Activated CD8-positive, alpha-beta T cell treated with anti-CD3 and anti-CD28 coated beads for 36 hours (primary cell): ENCODE measurements around the gene MBNL1. TPM values are rescaled to one million over a fixed set of nuclear protein-coding genes. Genes with fewer than 3 reads are reported as not detected.
A peak's percentile ranks its signal among the peaks of the same experiment; 100 is the strongest.
"Not testable (repeated sequence)": the region's sequence is repeated elsewhere in the genome, so short reads cannot be mapped to it uniquely, and the experiment has no call there.

ENCODE experiments used
- ATAC-seq: fragments of 200-7000 bp; cut with Tn5 transposase; one replicate; pipeline ENCODE4 v1.10.0; 2021; ENCODE audit warnings: mild to moderate bottlenecking, moderate library complexity
- CTCF ChIA-PET: fragments of 350-600 bp; sonication (Branson Sonifier 250); formaldehyde crosslinking; loops from one replicate; lab custom pipeline; 2021; ENCODE audit warnings: antibody characterized with exemption; lab: Charles Lee
- POLR2A ChIA-PET: fragments of 350-600 bp; sonication (Branson Sonifier 250); formaldehyde crosslinking; loops from one replicate; lab custom pipeline; 2021; ENCODE audit warnings: antibody characterized with exemption; lab: Charles Lee
- DNase-seq: peaks from one replicate; pipeline ENCODE4 v3.0.0-alpha.2; 2020
- H3K27ac Mint-ChIP-seq: one replicate; pipeline ENCODE4 v1.8.0; 2021; ENCODE audit warnings: mild to moderate bottlenecking, mixed read lengths
- H3K27me3 Mint-ChIP-seq: one replicate; pipeline ENCODE4 v1.8.0; 2021; ENCODE audit warnings: mixed read lengths
- H3K36me3 Mint-ChIP-seq: one replicate; pipeline ENCODE4 v1.8.0; 2021; ENCODE audit warnings: low read depth, mixed read lengths
- H3K4me1 Mint-ChIP-seq: one replicate; pipeline ENCODE4 v1.8.0; 2021; ENCODE audit warnings: low read depth, mixed read lengths
- H3K4me3 Mint-ChIP-seq: one replicate; pipeline ENCODE4 v1.8.0; 2021; ENCODE audit warnings: mild to moderate bottlenecking, moderate library complexity, mixed read lengths
- H3K9me3 Mint-ChIP-seq: one replicate; pipeline ENCODE4 v1.8.0; 2021; ENCODE audit warnings: mixed read lengths
- CTCF ChIP-seq: fragments of 200-600 bp; IDR thresholded peaks from one replicate; pipeline ENCODE4 v1.8.0; 2022; ENCODE audit warnings: antibody characterized with exemption, mild to moderate bottlenecking
- intact Hi-C: fragments of 100-400 bp; cut with micrococcal nuclease; formaldehyde crosslinking; loops from one replicate; pipeline ENCODE4 v1.10.0; 2022
- total RNA-seq, 2 experiments: library from RNA; stranded (reverse); gene quantifications; one replicate each; pipeline ENCODE4 v1.2.3, GENCODE V29; 2021

Gene MBNL1
- total RNA-seq, 2 experiments from 2014 or later: 341 to 360 TPM

GRCh38 chr3:152364237-152364636, 95.5 kb downstream of the MBNL1 start:
- ChIA-PET POLR2A (no interaction called here), CTCF (interaction anchor here (0.6 to 1.1 kb wide), 3 partner anchors 11 to 46 kb away, joined by 3 read pairs; no protein-coding TSS in a partner anchor)
- ATAC-seq (peak; percentile 50), DNase-seq (no peak)
- no peak for TF ChIP-seq CTCF
- Mint-ChIP-seq H3K36me3 (peaks cover 75% of the 10 kb centered on the region), H3K4me1 (peaks cover 78% of the 10 kb centered on the region), H3K27me3 (no peaks in the 10 kb centered on the region), H3K27ac (peak overlapping the region; percentile 76), H3K4me3 (no peak overlapping the region), H3K9me3 (peaks cover 14% of the 10 kb centered on the region)
- intact Hi-C loops: no loop called here

GRCh38 chr3:152365126-152365525, 96.4 kb downstream of the MBNL1 start:
- H3K36me3 Mint-ChIP-seq: peaks cover 82% of the 10 kb centered on the region
- no peak overlapping the region for H3K4me3 Mint-ChIP-seq
- peaks cover 78% of the 10 kb centered on the region for H3K4me1 Mint-ChIP-seq
- ATAC-seq (no peak), DNase-seq (no peak)
- POLR2A ChIA-PET: no interaction called here
- H3K27ac Mint-ChIP-seq: peak overlapping the region; percentile 76
- intact Hi-C loops: no loop called here
- H3K9me3 Mint-ChIP-seq: peaks cover 14% of the 10 kb centered on the region
- H3K27me3 Mint-ChIP-seq: no peaks in the 10 kb centered on the region
- CTCF ChIA-PET: interaction anchor here (0.6 kb wide), 1 partner anchor 34 kb away, joined by 3 read pairs; no protein-coding TSS in a partner anchor
- TF ChIP-seq CTCF: no peak

GRCh38 chr3:152365766-152366593, 97.3 kb downstream of the MBNL1 start:
- H3K9me3 Mint-ChIP-seq: peaks cover 16% of the 10 kb centered on the region
- H3K4me3 Mint-ChIP-seq: no peak overlapping the region
- H3K4me1 Mint-ChIP-seq: peaks cover 83% of the 10 kb centered on the region
- ATAC-seq: no peak
- no peak overlapping the region for H3K27ac Mint-ChIP-seq
- no peak for DNase-seq
- no peaks in the 10 kb centered on the region for H3K27me3 Mint-ChIP-seq
- peaks cover 87% of the 10 kb centered on the region for H3K36me3 Mint-ChIP-seq
- ChIA-PET CTCF (no interaction called here), POLR2A (interaction anchor here (0.5 kb wide), 1 partner anchor 10 kb away, joined by 3 read pairs; no protein-coding TSS in a partner anchor)
- intact Hi-C loops: no loop called here
- TF ChIP-seq CTCF: no peak

- H3K4me3 Mint-ChIP-seq, POLR2A ChIA-PET, DNase-seq: not testable (repeated sequence)
Measured at GRCh38 chr3:152367192-152367591, 98.5 kb downstream of the MBNL1 start.

GRCh38 chr3:152372633-152373032, 103.9 kb downstream of the MBNL1 start:
- ChIA-PET POLR2A (interaction anchor here (0.7 kb wide), 1 partner anchor 129 kb away, joined by 3 read pairs; no protein-coding TSS in a partner anchor), CTCF (interaction anchor here (1.9 to 2.7 kb wide), 2 partner anchors 9 to 71 kb away, joined by 6 to 15 read pairs; no protein-coding TSS in a partner anchor)
- H3K4me1 Mint-ChIP-seq: peaks cover 89% of the 10 kb centered on the region
- peak overlapping the region; percentile 78 for H3K27ac Mint-ChIP-seq
- H3K27me3 Mint-ChIP-seq, DNase-seq, H3K4me3 Mint-ChIP-seq, ATAC-seq, intact Hi-C loops: not testable (repeated sequence)
- peaks cover 87% of the 10 kb centered on the region for H3K36me3 Mint-ChIP-seq
- H3K9me3 Mint-ChIP-seq: peaks cover 16% of the 10 kb centered on the region

More at GRCh38 chr3:152367192-152367591, 98.5 kb downstream of the MBNL1 start:
- H3K27me3 Mint-ChIP-seq, ATAC-seq, CTCF ChIA-PET, intact Hi-C loops: not testable (repeated sequence)
- Mint-ChIP-seq H3K27ac (peak overlapping the region; percentile 87), H3K4me1 (peaks cover 81% of the 10 kb centered on the region), H3K9me3 (peaks cover 23% of the 10 kb centered on the region), H3K36me3 (peaks cover 87% of the 10 kb centered on the region)
